HG03469 (cell line): ENCODE measurements around the gene AMOTL2.

Source experiments
- ATAC-seq: cut with Tn5 transposase; IDR thresholded peaks from one replicate; pipeline ENCODE4 v1.9.1; 2021; ENCODE audit warnings: mild to moderate bottlenecking, moderate library complexity, moderate number of reproducible peaks; ENCODE audit not compliant: unreplicated experiment

AMOTL2 gene

GRCh38 chr3:134366928-134367811 lies 7.1 kb downstream of the AMOTL2 start:
- ATAC-seq = no peak

GRCh38 chr3:134366221-134366927 lies 7.9 kb downstream of the AMOTL2 start:
- no peak for ATAC-seq

GRCh38 chr3:134365766-134366065 lies 8.5 kb downstream of the AMOTL2 start:
- no peak for ATAC-seq

GRCh38 chr3:134364936-134365765 lies 9.1 kb downstream of the AMOTL2 start:
- no peak for ATAC-seq

GRCh38 chr3:134364061-134364935 lies 9.9 kb downstream of the AMOTL2 start:
- ATAC-seq = no peak

- ATAC-seq = no peak
Measured at GRCh38 chr3:134363381-134363755, 10.9 kb downstream of the AMOTL2 start.

GRCh38 chr3:134362670-134363380 lies 11.4 kb downstream of the AMOTL2 start:
- no peak for ATAC-seq

GRCh38 chr3:134362221-134362620 lies 12.0 kb downstream of the AMOTL2 start:
- no peak for ATAC-seq

GRCh38 chr3:134361162-134361835 lies 12.9 kb downstream of the AMOTL2 start:
- ATAC-seq = no peak

- no peak for ATAC-seq
Measured at GRCh38 chr3:134360046-134360445, 14.2 kb downstream of the AMOTL2 start.

- no peak for ATAC-seq
Measured at GRCh38 chr3:134359121-134360010, 14.9 kb downstream of the AMOTL2 start.

- ATAC-seq = no peak
Measured at GRCh38 chr3:134357914-134358811, 16.1 kb downstream of the AMOTL2 start.

- no peak for ATAC-seq
Measured at GRCh38 chr3:134357261-134357913, 16.9 kb downstream of the AMOTL2 start.

GRCh38 chr3:134356411-134357040 lies 17.7 kb downstream of the AMOTL2 start:
- no peak for ATAC-seq

GRCh38 chr3:134355416-134355815 lies 18.8 kb downstream of the AMOTL2 start:
- ATAC-seq = no peak

- ATAC-seq = no peak
Measured at GRCh38 chr3:134354612-134355251, 19.5 kb downstream of the AMOTL2 start.
